Smooth muscle cell of trachea (primary cell): ENCODE data around the gene ACVR1B. TPM values are rescaled to one million over a fixed set of nuclear protein-coding genes. Genes with fewer than 3 reads are reported as not detected.

Experiments
- total RNA-seq: library from RNA; depleted of rRNA; stranded (reverse); fragments of >200 nt; gene quantifications from 2 replicates; pipeline ENCODE4 v1.2.1, GENCODE V29; 2014

ACVR1B gene
- 13.1 and 17.4 TPM in 2 replicates for total RNA-seq

GRCh38 chr12:51951199-51951842 is at the start of gene ACVR1B:
ACVR1B (plus strand) TSS chr12:51951699; CDS start chr12:51951744, 45 bp downstream.

DNA sequence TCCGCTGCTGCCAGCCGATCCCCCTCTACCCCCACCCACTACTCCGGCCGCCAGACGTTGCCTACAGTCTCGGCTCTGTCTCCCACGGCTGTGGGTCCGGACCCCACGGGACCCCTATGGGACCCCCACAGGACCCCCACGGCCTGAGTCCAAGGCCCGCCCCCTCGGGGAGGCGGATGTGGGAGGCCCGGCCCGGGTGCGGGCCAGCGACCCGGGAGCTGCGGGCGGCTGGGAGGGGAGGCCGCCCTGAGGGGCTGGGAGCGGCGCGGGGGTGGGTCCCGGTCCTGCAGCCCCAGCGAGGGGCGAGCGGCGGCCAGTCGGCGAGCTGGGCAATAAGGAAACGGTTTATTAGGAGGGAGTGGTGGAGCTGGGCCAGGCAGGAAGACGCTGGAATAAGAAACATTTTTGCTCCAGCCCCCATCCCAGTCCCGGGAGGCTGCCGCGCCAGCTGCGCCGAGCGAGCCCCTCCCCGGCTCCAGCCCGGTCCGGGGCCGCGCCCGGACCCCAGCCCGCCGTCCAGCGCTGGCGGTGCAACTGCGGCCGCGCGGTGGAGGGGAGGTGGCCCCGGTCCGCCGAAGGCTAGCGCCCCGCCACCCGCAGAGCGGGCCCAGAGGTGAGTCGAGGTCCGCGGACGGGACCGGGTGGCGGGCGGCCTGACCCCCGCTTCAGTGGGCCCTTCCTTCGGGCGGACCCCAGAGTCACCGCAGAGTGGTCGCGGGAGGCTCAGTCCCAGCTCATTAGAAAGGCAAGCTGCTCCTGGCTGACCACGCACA is 44.2 kb upstream of the ACVR1B start, which contains the start of gene ACVRL1:
Gene ACVRL1 (plus strand): TSS at position 422 of the 773 bp plus-strand sequence. CDS start 4,971 bp downstream, outside the sequence.

GRCh38 chr12:52006726-52007157 is 55.2 kb downstream of the ACVR1B start, which contains the start of gene TAMALIN:
TAMALIN (plus strand) TSS chr12:52006946; CDS start chr12:52007020, 74 bp downstream.

Other genes with a start within 250 kb of the ACVR1B start
- gene FIGNL2, start 103.0 kb upstream of the ACVR1B start, total RNA-seq: 0.29 and 0.50 TPM in 2 replicates
- 0.15 and 0.33 TPM in 2 replicates for gene ANKRD33, start 63.6 kb upstream of the ACVR1B start, total RNA-seq
- gene ACVRL1, start 44.2 kb upstream of the ACVR1B start, total RNA-seq: 148 and 164 TPM in 2 replicates
- 15.9 and 19.8 TPM in 2 replicates for gene TAMALIN, start 55.2 kb downstream of the ACVR1B start, total RNA-seq
- 2.6 and 4.3 TPM in 2 replicates for gene NR4A1, start 99.7 kb downstream of the ACVR1B start, total RNA-seq
- gene ATG101, start 118.3 kb downstream of the ACVR1B start, total RNA-seq: 57.6 and 74.9 TPM in 2 replicates
- gene SMIM41, start 128.0 kb downstream of the ACVR1B start, total RNA-seq: 4.5 and 4.8 TPM in 2 replicates
- gene KRT80, start 240.3 kb downstream of the ACVR1B start, total RNA-seq: 0.44 TPM in 1 of 2 replicates, not detected in the other